ENCODE data around the gene NDFIP2. TPM values are rescaled to one million over a fixed set of nuclear protein-coding genes. Genes with fewer than 3 reads are reported as not detected.

The NDFIP2 gene
- total RNA-seq, 1 experiment from 2014 or later = 49.6 TPM

DNA sequence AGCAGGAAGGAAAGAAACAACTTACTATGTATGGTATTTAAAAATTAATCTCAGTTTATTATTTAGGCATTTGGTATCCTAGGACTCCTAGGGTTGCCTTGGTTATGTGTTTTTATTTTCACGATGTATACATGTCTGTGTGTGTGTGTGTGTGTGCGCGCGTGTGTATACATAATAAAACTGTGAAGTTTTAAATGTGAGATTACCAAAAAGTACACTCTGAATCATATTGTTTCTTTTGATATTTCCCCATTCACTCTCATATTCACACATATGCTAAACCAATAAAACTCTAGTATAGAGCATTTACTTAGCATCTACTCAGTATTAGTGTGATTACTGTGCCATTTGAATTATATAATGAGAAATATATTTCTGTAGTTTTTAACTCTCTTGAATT lies 30.8 kb upstream of the NDFIP2 start:
- BruUV-seq (replicated peaks) = no TSS peak
- POLR2A ChIA-PET = no interaction called here
- ATAC-seq = no peak

More for the DNA sequence above, 30.8 kb upstream of the NDFIP2 start:
- TF ChIP-seq SRF (IDR thresholded peaks at IDR 0.05; ENCODE audit: low read depth) (no peak), ZBTB33 (IDR thresholded peaks at IDR 0.05; ENCODE audit: extremely low read depth, insufficient replicate concordance, low read length) (no peak), FOSL1 (IDR thresholded peaks at IDR 0.05; ENCODE audit: low read depth) (no peak), CTCF (IDR thresholded peaks at IDR 0.05 in 2 of 3, conservative IDR thresholded peaks at IDR 0.05 in 1 of 3; ENCODE audit: borderline replicate concordance in 1 of 3, insufficient read depth in 1 of 3, low read depth in 2 of 3, low read length in 2 of 3) (no peak), EGR1 (IDR thresholded peaks at IDR 0.05; ENCODE audit: low read depth) (no peak), EZH2phosphoT487 (IDR thresholded peaks at IDR 0.05; ENCODE audit: borderline replicate concordance) (no peak), EZH2 (IDR thresholded peaks at IDR 0.05) (no peak), YY1 (IDR thresholded peaks at IDR 0.05; ENCODE audit: extremely low read depth, insufficient replicate concordance, low read depth, low read length) (no peak)
- CTCF ChIA-PET = no interaction called here
- H3K36me3 ChIP-seq (ENCODE audit: control insufficient read depth in 1 of 2, insufficient read depth in 2 of 2, low read length in 2 of 2) = no peaks in the 10 kb centered on the region
- H3K4me2 ChIP-seq (ENCODE audit: low read length) = no peak overlapping the region
- RAD21 ChIA-PET (ENCODE audit: low non-redundant PET in 1 of 2, low total read pairs in 2 of 2, uncharacterized antibody in 2 of 2, unreplicated experiment in 2 of 2) = no interaction called here
- no peaks in the 10 kb centered on the region for H3K27me3 ChIP-seq (ENCODE audit: insufficient read depth, low read length)
- no peak overlapping the region for H2AFZ ChIP-seq (ENCODE audit: low read depth, low read length, poor library complexity, severe bottlenecking)
- no peaks in the 10 kb centered on the region for H4K20me1 ChIP-seq (ENCODE audit: insufficient read depth)
- no peak overlapping the region for H3K9ac ChIP-seq (ENCODE audit: low read length)
- peaks cover 0 to 8% of the 10 kb centered on the region in 2 experiments; a peak in 2 of 4 replicates for H3K4me1 ChIP-seq (ENCODE audit: control insufficient read depth in 1 of 2, insufficient read depth in 2 of 2, low read length in 2 of 2)
- no peaks in the 10 kb centered on the region for H3K9me3 ChIP-seq (ENCODE audit: control insufficient read depth in 1 of 2, insufficient read depth in 1 of 2, low read depth in 1 of 2, low read length in 2 of 2)
- intact Hi-C loops (cut with micrococcal nuclease) = no loop called here
- no peak overlapping the region for H3K4me3 ChIP-seq (replicated peaks in 1 of 2; ENCODE audit: low read depth in 1 of 2, low read length in 2 of 2)
- DNase-seq (ENCODE audit: low read depth, low spot score) = no peak
- H3K27ac ChIP-seq (ENCODE audit: low read depth, low read length) = no peak overlapping the region
- no peaks in the 10 kb centered on the region for H3K9me2 ChIP-seq (ENCODE audit: insufficient read depth)
- no peaks in the 10 kb centered on the region for H3K79me2 ChIP-seq (ENCODE audit: insufficient read depth, low read length)

Data from HCT116 (cell line).